CD4-positive, alpha-beta T cell treated with Interleukin-4 for 4 hours (primary cell): ENCODE results near the gene PRSS53.

Source experiments
- DNase-seq: peaks from one replicate; pipeline ENCODE4 v3.0.0-alpha.2; 2020

Gene PRSS53

DNA sequence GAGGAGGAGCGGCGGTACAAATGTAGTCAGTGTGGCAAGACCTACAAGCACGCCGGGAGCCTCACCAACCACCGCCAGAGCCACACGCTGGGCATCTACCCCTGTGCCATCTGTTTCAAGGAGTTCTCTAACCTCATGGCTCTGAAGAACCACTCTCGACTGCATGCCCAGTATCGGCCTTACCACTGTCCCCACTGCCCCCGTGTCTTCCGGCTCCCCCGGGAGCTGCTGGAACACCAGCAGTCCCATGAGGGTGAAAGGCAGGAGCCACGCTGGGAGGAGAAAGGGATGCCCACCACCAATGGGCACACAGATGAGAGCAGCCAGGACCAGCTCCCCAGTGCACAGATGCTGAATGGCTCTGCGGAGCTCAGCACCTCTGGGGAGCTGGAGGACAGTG lies 11.7 kb downstream of the PRSS53 start:
- no peak for DNase-seq

DNA sequence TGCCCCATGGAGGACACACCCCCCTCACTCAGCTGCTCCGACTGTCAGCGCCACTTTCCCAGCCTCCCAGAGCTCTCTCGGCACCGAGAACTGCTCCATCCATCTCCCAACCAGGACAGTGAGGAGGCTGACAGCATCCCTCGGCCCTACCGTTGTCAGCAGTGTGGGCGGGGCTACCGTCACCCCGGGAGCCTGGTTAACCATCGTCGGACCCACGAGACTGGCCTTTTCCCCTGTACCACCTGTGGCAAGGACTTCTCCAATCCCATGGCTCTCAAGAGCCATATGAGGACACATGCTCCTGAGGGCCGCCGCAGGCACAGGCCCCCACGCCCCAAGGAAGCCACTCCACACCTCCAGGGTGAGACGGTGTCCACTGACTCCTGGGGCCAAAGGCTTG lies 12.4 kb downstream of the PRSS53 start:
- DNase-seq = no peak

DNA sequence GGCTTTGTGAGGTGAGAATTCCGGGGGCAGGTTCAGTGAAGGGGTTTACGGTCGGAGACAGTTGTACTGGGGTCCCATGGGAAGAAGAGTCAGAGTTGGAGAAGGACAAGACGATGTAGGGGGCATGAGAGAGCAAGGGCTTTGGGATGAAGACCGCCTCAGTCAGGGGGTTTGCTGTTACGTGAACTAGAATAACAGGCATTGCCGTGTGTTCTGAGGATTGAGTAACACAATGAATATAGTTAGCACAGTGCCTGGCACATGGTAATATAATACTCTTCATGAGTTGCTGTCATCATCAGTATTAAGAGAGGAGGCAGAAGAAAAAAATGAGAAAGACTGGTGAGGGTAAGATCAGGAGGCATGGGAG lies 13.9 kb downstream of the PRSS53 start:
- DNase-seq = no peak

DNA sequence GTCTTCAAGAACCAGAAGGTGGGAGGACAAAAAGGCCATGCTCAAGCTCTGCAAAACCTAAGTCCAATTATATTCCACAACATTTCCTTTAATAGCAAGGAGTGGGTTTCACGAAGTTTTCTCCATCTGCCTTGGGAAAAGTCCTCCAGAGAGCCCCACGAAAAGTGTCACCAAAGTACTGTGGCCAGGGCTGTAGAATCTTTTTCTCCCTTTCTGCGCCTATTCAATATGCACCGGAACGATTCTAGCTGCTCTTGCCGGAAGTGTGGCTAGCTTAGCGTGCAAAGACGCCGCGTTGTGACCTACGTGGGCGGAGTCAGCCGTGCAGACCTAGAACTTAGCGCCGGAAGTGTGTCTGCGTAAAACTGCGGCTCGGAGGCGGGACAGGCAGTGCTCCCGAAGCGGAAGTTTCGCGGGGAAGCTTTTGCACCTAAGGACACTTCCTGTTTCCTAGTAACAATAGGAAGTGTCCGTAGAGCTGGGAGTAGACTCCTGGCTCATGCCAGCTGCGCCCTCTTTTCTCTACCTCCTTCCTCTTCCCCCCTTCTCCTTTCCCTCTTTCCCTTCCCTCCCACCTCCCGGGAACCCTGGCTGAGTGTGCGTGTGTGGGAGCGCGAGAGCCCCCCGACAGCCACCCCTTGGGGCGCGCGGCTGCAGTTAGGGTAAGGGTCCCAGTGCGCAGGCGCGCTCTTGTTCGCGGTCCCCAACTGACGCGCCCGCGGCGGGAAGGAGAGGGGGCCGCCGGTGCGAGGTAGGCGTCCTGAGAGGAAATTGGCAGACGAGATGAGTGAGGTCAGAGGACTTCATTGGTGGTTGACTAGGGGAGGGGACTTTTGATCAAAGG lies 14.6 kb downstream of the PRSS53 start, which contains the start of the genes ZNF646 and ZNF668:
Gene ZNF646, plus strand, starts transcription at position 453 of the 844 bp plus-strand sequence. CDS start 1,903 bp downstream, outside the sequence.
Gene ZNF668, minus strand, starts transcription at position 271 of the 844 bp plus-strand sequence. CDS start 9,781 bp downstream, outside the sequence.
- DNase-seq = peak; percentile 98

DNA sequence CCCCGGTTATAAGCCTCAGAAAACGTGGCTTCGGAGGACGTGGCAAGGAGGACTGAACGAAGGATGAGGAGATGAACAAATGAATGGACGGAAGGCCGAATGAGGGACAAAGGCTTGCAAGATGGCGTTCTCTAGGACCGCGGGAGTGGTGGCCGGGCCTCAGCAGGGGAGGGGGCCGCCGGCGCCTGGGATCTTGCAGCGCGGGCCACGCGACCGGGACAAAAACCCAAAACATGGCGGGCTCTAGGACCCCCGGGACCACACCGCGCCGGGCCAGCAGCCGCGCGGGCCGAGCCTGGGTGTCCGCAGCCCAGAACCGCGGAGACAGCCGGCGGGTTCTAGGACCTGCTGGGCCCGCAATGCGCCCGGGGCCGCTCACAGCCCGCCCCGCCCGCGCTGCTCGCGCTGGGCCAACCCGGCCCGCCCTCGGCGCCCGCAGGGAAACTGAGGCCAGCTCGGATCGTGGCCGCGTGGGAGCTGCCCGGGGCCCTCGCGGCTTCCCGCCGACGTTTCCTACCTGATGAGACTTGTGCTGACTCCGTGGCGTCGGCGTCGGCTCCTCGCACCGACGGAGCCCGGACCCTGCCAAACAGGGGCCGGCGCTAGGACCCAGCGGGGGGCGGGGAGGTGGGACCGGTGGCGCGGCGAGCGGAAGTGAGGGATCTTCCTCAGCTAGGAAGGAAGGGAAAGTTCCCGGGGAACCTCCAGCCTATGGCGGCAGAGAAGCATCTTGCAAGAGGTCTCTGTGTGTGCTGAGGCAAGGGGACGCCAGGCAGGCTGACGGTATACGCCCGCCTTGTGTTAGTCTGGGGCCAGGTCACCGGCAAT lies 15.4 kb downstream of the PRSS53 start:
- DNase-seq = peak; percentile 84

DNA sequence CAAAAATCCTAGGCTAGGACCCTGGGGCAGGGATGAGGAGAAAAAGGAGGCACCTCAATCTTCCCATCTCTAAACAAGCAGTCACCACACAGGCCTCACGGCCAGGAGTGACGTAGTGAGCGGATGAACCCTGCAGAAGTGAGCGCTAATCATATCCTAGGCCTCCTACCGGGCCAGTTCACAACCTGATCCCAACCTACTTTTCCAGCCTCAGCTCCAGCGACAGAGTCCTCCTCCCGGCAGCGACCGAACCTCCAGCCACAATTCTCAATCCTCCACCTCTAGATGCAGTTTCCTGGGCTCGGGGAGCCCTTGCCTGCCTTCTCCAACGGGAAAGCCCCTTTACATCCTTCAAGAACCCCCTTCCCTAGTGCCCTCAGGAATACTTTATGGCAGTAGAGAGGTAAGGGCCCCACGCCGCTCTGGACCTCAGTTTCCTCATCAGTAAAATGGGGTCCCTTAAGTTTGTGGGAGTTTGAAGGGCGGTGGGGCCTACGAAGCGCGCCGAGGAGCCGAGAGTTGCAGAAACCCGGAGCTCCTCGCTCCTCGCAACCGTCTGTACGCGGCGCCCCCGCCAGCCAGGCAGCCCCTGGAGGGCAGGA lies 16.1 kb downstream of the PRSS53 start:
- DNase-seq = peak; percentile 20

DNA sequence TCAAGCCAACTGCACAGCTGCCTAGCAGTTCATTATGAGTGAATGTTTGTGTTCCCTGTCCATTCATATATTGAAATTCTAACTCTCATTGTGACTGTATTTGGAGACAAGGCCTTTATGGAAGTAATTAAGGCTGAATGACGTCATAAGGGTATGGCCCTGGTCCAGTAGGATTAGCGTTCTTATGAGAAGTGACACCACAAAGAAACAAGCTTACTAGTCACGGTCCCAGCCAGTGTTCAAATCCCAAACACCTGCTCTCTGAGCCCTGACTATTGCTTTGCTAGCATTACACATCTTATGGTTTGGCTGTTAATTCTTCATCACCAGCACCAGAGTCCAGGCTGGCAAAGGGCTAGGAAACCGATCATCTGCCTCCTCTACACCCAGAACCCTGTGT lies 16.9 kb downstream of the PRSS53 start:
- no peak for DNase-seq

DNA sequence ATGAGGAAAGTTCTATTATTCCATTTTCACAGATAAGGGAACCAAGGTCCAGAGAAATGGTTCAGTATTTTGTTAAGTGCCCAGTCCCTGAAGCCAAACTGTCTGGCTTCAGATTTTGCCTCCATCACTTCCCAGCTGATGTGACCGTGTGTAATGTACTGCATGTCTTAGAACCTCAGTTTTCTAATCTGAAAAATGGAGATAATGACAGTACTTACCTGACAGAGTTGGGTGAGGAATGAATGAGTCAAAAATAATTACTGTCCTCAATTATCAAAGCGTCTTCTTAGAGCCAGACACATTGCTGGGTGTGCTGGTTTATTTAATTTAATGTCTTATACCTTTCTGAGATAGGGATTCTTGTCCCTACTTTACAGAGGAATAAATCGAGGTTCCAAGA lies 21.4 kb downstream of the PRSS53 start:
- DNase-seq = no peak

DNA sequence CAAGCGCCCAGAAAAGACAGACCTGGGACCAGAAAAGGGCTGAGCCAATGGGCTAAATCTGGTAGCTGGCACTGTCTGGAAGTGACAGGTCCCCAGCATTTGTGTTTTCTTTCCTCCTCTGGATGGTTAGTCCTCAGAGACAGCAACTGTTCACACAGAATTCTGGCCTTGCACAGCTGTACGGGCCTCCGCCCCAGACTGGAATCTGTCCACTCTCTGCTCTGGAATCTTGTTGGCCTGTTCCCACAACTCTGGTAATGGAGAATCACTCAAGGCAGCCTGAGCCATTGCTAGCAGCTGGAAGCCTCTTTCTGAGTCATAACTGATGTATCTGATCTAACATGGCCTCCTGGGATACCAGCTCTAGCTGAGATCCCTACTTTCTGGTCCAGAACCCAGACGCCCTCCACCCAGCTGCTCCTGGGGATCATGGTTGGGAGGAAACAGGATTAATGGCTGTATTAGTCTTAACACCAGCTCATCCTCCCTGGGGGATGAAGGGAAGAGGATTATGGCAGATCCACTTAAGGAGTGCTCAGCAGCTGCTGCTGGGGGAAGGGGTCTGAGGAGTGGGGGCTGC lies 23.8 kb downstream of the PRSS53 start:
- no peak for DNase-seq

DNA sequence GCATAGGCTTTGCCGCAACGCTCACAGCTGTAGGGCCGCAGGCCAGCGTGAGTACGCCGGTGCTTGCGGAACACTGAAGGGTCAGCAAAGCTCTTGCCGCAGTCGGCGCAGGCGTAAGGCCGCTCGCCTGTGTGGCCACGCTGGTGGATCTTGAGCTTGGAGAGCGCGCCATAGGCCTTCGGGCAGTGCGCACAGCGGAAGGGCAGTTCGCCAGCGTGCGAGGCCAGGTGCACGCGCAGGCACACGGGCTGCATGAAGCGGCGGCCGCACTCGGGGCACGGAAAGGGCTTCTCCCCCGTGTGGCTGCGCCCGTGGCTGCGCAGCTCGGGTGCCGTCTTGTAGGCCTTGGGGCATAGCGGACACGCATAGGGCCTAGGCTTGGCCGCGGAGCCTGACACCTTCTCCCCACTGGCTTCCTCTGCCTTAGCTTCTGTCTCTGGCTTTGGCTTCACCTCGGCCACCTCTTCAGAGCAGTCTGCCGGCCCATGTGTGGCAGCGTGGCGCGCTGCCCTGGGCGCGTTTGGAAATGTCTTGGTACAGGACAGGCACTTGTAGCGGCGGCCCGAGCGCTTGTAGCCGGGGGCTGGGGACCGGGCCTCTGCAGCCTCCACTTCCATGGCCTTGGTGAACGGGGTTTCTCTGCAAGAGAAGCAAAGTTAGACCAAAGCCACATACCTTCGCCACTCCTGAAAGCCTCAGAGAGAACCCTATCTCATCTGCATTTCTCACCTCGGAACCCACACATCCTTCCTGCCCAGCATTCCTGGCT lies 24.7 kb downstream of the PRSS53 start:
- DNase-seq = no peak

DNA sequence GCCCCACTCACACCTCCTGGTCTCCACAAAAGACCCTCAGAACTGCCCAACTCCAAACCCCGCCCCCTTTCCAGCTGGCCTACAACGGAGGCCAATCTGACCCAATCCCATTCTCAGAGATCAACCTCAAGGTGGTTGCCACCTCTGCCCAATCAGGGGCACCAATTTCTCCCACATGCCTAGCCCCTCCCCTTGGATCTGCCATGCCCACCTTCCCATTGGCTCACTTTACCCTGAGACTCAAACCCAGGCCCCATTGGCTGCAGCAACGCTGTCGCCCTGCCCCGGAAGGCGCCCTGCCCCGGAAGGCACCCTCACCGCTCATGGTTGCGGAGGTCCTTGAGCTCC lies 25.3 kb downstream of the PRSS53 start:
- no peak for DNase-seq

DNA sequence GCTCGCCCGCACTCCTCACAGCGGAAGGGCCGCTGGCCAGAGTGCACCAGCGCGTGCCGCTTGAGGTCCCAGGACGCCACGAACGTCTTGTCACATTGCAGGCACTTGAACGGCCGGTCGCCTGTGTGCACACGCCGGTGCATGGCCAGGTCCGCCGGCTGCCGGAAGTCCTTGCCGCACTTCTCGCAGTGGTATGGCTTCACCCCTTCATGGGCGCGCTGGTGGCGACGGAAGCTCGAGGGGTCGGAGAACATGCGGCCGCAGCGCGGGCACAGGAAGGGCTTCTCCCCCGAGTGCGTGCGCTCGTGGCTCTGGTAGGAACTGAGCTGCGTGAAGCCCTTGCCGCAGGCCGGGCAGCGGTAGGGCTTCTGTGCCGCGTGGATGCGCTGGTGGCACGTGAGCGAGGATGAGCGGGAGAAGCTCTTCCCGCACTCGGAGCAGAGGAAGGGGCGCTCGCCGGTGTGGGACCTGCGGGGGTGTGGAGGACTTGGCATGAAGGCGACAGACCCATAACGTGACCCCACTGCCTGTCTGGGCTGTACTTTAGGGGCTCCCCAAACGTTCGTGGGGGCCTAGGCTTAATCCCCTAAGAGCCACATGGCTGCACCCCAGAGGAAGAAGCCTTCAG lies 26.8 kb downstream of the PRSS53 start:
- DNase-seq = no peak

DNA sequence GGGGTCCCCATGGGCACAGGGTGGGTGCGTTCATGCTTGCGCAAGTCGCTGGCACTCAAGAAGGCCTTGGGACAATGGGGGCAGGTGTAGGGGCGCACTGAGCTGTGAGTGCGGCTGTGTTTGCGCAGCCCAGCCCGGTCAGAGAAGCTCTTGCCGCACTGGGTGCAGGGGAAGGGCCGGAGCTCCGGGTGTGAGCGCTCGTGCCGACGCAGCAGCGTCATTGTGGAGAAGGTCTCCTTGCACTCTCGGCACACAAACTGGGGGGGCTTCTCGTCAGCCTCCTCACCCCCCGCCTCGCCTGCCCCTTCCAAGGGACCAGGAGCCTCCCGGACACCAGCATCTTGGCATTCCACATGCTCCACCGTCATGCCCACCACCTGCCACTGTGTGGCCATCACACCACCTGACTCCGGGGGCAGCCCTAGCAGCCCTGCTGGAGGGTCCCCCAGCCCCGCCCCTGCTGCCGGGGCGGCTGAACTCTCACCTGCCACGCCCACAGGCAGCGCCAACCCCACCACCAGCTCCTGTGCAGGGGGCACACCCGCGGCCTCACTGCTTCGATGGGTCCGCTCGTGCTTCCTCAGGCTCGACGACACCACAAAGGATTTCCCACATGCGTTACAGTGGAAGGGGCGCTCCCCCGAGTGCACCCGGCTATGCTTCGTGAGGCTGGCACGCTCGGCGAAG lies 27.5 kb downstream of the PRSS53 start:
- no peak for DNase-seq

DNA sequence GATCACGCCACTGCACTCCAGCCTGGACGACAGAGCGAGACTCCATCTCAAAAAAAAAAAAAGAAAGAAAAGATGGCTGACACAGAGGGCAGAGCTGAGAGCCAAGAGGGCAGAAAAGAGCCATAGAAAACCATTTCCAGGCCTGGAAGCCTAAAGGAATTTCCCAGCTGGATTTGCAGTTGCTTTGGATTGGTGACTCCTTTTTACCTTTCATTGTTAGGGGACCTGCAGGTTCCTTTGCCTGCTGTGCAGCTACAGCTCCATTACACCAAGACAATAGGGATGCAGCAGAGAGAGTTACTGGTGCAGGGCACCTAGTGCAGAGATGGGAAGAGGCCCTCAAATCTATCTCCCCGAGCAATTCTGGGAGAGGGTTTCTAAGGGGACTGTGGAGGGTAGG lies 33.1 kb downstream of the PRSS53 start:
- no peak for DNase-seq

DNA sequence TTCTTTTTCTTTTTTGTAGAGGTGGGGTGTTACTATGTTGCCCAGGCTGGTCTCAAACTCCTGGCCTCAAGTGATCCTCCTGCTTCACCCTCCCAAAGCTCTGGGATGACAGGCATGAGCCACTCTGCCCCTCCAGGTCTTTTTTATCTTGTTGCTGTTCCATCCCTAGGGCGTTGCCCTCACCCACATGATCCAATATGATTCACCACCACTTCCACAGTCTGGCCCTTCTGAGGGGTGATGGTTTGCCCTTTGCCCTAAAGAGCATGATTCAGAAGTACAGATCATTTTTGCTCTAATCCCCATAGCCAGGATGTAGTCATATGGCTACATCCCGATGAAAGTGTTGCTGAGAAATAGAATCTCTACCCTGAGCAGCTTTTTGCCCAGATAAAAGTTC lies 36.6 kb downstream of the PRSS53 start:
- no peak for DNase-seq

DNA sequence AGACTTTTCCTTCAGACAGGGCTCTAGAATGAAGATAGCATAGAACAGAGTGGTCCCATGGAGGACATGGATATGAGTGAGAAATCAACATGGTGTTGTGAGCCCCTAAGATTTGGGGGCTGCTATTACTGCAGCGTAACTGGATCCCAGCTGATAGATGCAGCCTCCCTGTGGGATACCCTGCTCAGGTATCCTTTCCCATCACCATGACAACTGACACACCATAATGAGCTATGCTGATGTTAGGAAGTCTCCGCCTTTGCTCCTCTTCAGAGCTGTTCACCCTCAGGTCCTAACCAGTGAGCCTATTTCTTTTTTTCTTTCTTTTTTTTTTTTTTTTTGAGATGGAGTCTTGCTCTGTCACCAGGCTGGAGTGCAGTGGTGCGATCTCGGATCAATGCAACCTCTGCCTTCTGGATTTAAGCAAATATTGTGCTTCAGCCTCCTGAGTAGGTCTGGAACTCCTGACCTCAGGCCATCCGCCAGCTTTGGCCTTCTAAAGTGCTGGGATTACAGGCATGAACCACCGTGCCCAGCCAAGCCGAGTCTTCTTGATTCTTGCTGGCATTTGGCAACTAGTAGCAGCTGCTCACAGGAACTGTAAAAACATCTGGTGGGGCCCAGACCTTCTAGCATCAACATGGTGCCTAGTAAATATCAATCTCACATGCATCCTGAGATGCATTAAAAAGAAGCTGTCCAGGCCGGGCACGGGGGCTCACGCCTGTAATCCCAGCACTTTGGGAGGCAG lies 38.3 kb downstream of the PRSS53 start:
- DNase-seq = no peak

DNA sequence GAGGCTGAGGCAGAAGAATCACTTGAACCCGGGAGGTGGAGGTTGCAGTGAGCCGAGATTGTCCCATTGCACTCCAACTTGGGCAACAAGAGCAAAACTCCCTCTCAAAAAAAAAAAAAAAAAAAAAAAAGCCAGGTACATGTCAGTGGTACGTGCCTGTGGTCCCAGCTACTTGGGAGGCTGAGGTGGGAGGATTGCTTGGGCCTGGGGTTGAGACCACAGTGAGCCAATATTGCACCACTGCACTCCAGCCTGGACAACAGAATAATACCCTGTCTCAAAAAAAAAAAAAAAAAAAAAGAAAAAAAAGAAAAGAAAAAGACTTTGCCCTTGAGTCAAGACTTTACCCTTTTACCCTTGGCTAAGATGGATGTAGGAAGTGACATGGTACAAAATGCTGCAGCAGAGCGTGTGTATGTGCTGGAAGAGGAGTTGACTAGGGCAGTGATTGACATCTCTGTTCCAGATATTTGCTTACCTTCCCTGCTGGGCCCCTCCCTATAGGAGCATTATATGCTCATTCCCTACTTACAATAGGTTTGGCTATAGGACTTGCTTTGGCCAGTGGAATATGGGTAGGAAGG lies 44.8 kb downstream of the PRSS53 start:
- no peak for DNase-seq

DNA sequence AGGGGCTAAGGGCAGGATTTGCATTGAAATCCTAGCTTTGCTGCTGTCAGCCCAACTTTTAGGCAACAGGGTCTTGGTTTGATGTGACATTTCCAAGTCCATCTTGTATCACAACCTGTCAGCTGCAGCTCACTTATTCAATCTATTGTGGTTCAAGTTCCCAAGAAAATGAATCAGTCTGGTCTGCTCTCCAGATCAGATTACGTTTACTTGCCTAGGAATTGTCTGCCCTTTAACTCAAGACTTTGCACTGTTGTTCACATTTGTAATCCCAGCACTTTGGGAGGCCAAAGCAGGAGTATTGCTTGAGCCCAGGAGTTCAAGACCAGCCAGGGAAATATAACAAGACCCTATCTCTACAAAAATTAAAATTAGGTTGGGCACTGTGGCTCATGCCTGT lies 45.4 kb downstream of the PRSS53 start:
- DNase-seq = no peak

DNA sequence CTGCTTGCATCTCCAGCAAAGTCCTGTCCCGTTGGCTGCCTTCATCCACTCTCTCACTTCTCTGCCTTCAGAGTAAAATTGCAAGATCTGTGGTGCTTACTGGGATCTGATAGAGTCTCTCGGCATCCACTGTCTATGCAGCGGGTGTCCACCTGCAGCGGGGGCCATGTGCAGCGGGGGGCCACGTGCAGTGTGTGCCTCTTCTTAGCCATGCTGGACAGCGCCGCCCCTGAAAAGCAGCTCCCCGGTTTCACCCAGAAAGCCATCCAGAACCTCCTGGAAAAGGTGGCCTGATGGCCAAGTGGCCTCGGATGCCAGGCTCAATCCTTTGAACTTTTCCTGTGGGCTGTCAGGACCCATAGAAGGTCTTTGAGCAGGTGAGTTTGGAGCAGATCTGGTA lies 45.9 kb downstream of the PRSS53 start:
- DNase-seq = no peak

DNA sequence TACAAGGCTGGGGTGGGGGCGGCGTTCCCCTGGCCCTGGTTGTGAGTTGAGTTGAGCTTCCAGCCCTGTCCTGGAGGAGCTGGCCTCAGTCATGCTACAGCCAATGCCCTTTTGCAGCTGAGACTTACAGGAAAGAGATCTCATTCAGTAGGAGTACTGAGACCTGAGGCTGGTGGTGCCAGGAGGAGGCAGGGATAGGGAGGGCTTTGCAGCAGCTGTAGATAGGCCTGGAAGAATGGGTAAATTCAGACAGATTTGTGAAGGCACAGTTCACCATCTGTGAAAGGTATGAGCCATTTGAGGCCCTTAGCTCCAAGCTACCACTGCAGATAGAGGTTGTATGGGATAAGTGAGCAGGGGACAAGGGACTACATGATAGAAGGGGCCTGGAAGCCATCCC lies 49.8 kb downstream of the PRSS53 start:
- DNase-seq = no peak
